Endodermal cell (in vitro differentiated cells): ENCODE results near the gene CDC42BPB. TPM values are rescaled to one million over a fixed set of nuclear protein-coding genes. Genes with fewer than 3 reads are reported as not detected.

ENCODE experiments used
- DNase-seq: peaks from one replicate; pipeline ENCODE4 v3.0.0-alpha.2; 2017
- H3K27ac ChIP-seq: 2 replicates; pipeline ENCODE4 v1.5.1; 2013; ENCODE audit warnings: mild to moderate bottlenecking, low read depth, low read length, moderate library complexity
- H3K27me3 ChIP-seq: 2 replicates; pipeline ENCODE4 v1.6.1; 2013; ENCODE audit warnings: mild to moderate bottlenecking, low read length, moderate library complexity; ENCODE audit not compliant: insufficient read depth, control insufficient read depth, poor library complexity, severe bottlenecking
- H3K36me3 ChIP-seq: 2 replicates; pipeline ENCODE4 v1.7.0; 2013; ENCODE audit warnings: mild to moderate bottlenecking, low read length, moderate library complexity; ENCODE audit not compliant: control insufficient read depth, insufficient read depth
- H3K4me1 ChIP-seq: one replicate; pipeline ENCODE4 v1.7.0; 2013; ENCODE audit warnings: low read length; ENCODE audit not compliant: control insufficient read depth, insufficient read depth
- H3K4me3 ChIP-seq: 2 replicates; pipeline ENCODE4 v1.5.1; 2013; ENCODE audit warnings: mild to moderate bottlenecking, low read length, moderate library complexity
- H3K9ac ChIP-seq: 2 replicates; pipeline ENCODE4 v1.6.1; 2013; ENCODE audit warnings: mild to moderate bottlenecking, low read length, moderate library complexity; ENCODE audit not compliant: poor library complexity, severe bottlenecking; ENCODE audit errors: extremely low read depth
- H3K9me3 ChIP-seq: 2 replicates; pipeline ENCODE4 v1.6.1; 2013; ENCODE audit warnings: mild to moderate bottlenecking, low read length, moderate library complexity; ENCODE audit not compliant: control insufficient read depth
- H3K27ac Mint-ChIP-seq: 2 replicates; pipeline ENCODE4 v1.8.0; 2020; ENCODE audit warnings: mixed read lengths
- H3K27me3 Mint-ChIP-seq: 2 replicates; pipeline ENCODE4 v1.8.0; 2021; ENCODE audit warnings: mild to moderate bottlenecking, mixed read lengths; ENCODE audit not compliant: insufficient read depth
- H3K36me3 Mint-ChIP-seq: 2 replicates; pipeline ENCODE4 v1.8.0; 2020; ENCODE audit warnings: low read depth, mixed read lengths
- H3K4me1 Mint-ChIP-seq: 2 replicates; pipeline ENCODE4 v1.8.0; 2020; ENCODE audit warnings: mixed read lengths
- H3K4me3 Mint-ChIP-seq: 2 replicates; pipeline ENCODE4 v1.8.0; 2020; ENCODE audit warnings: mild to moderate bottlenecking, moderate library complexity, mixed read lengths
- H3K9me3 Mint-ChIP-seq: 2 replicates; pipeline ENCODE4 v1.8.0; 2020; ENCODE audit warnings: mild to moderate bottlenecking, mixed read lengths
- CTCF ChIP-seq: fragments of 200-600 bp; sonication (generic); conservative IDR thresholded peaks from 2 replicates; pipeline ENCODE4 v1.5.0; 2021; ENCODE audit warnings: antibody characterized with exemption, mild to moderate bottlenecking
- WGBS, 2 experiments: methylation state at CpG; one replicate each; pipeline versions ENCODE4 v1.1.5 to v1.1.7; 2013; ENCODE audit warnings: missing lambda C conversion rate in 2 of 2, mixed read lengths in 1 of 2; ENCODE audit not compliant: insufficient coverage in 1 of 2, insufficient read length in 1 of 2; 5-methylcytosine and 5-hydroxymethylcytosine counted together
- long read RNA-seq, 4 experiments: library from polyadenylated mRNA in 2 of 4; library from RNA in 1 of 4; library from capped mRNA in 1 of 4; stranded (forward) in 3 of 4; unstranded in 1 of 4; transcript quantifications; one replicate each; pipeline ENCODE4 v2.0.0, GENCODE V29; 2020 to 2021; ENCODE audit warnings: inconsistent platforms in 1 of 4
- polyA plus RNA-seq, 2 experiments: library from polyadenylated mRNA; stranded (reverse); fragments of 50-300 nt; gene quantifications; one replicate each; pipeline ENCODE4 v1.2.3, GENCODE V29; 2013
- total RNA-seq, 2 donors: library from RNA; stranded (reverse); fragmentation: NEBNext Ultra II Directional in 1 of 2; extraction: Animal tissue kit (Norgen Biotek cat#: 25700) in 1 of 2; gene quantifications; 2 replicates in 1 of 2; 3 replicates in 1 of 2; pipeline ENCODE4 v1.2.1, GENCODE V29; 2021

CDC42BPB gene
- total RNA-seq: 100 to 1,000 TPM; 120 to 123 TPM
- polyA plus RNA-seq (2013, experiment 1 of 2): 82.7 TPM
- polyA plus RNA-seq (2013, experiment 2 of 2): 80.3 TPM
- long read RNA-seq, experiment 1, partial matches to known transcripts: 18 of 50 reads
- long read RNA-seq, experiment 1, other reads (novel, unspliced or antisense): 32 of 50 reads
- long read RNA-seq, experiment 2, partial matches to known transcripts: 2 of 4 reads
- long read RNA-seq, experiment 2, other reads (novel, unspliced or antisense): 2 of 4 reads
- long read RNA-seq, experiment 3, partial matches to known transcripts: 3 of 4 reads
- long read RNA-seq, experiment 3, other reads (novel, unspliced or antisense): 1 of 4 reads
- long read RNA-seq, experiment 4, partial matches to known transcripts: 1 of 2 reads
- long read RNA-seq, experiment 4, other reads (novel, unspliced or antisense): 1 of 2 reads

- Mint-ChIP-seq H3K27ac (peak within 1 kb of the TSS; percentile 77), H3K27me3 (peaks cover 3% of the 10 kb centered on the region), H3K9me3 (no peaks in the 10 kb centered on the region), H3K4me1 (peaks cover 23% of the 10 kb centered on the region), H3K36me3 (peaks cover 6% of the 10 kb centered on the region), H3K4me3 (peak within 1 kb of the TSS; percentile 84)
- peak within 1 kb of the TSS; percentile 38 for H3K9ac ChIP-seq
- H3K4me1 ChIP-seq: peaks cover 7% of the 10 kb centered on the region
- H3K36me3 ChIP-seq: peaks cover 12% of the 10 kb centered on the region
- peak; percentile 95 for DNase-seq
- no peaks in the 10 kb centered on the region for H3K9me3 ChIP-seq
- H3K4me3 ChIP-seq: peak within 1 kb of the TSS; percentile 88
- peak within 1 kb of the TSS; percentile 68 for H3K27ac ChIP-seq
- TF ChIP-seq CTCF: no peak
- no peaks in the 10 kb centered on the region for H3K27me3 ChIP-seq
- 0 to 1% methylated on average over 16 to 96 of the region's 113 CpGs for WGBS, 2 experiments
Measured at GRCh38 chr14:103057372-103058163, at the start of gene CDC42BPB. Gene CDC42BPB, minus strand, starts transcription at chr14:103057549. Its CDS starts 376 bp downstream, at chr14:103057173.

- WGBS, 2 experiments: 82 to 88% methylated on average over 9 of the region's 9 CpGs
Measured at GRCh38 chr14:103105580-103106150, 48.3 kb upstream of the CDC42BPB start.

More at GRCh38 chr14:103105580-103106150, 48.3 kb upstream of the CDC42BPB start:
- peaks cover 52% of the 10 kb centered on the region for H3K27me3 Mint-ChIP-seq
- no peak overlapping the region for H3K4me3 Mint-ChIP-seq
- H3K27me3 ChIP-seq: peaks cover 26% of the 10 kb centered on the region
- H3K27ac Mint-ChIP-seq: no peak overlapping the region
- H3K9me3 ChIP-seq: no peaks in the 10 kb centered on the region
- H3K9me3 Mint-ChIP-seq: peaks cover 3% of the 10 kb centered on the region
- peaks cover 13% of the 10 kb centered on the region for H3K4me1 Mint-ChIP-seq
- no peaks in the 10 kb centered on the region for H3K36me3 Mint-ChIP-seq
- H3K4me1 ChIP-seq: peaks cover 3% of the 10 kb centered on the region
- no peak overlapping the region for H3K9ac ChIP-seq
- TF ChIP-seq CTCF: peak; percentile 26
- H3K27ac ChIP-seq: no peak overlapping the region
- H3K4me3 ChIP-seq: no peak overlapping the region
- no peaks in the 10 kb centered on the region for H3K36me3 ChIP-seq
- peak; percentile 66 for DNase-seq
